SK-N-SH (cell line): ENCODE data around the gene LRRC8C. TPM values are rescaled to one million over a fixed set of nuclear protein-coding genes. Genes with fewer than 3 reads are reported as not detected.

Experiments
- CTCF ChIA-PET: fragments of 300-600, 350-600 bp; formaldehyde crosslinking; extraction: SDS; loops from one replicate; lab custom pipeline; 2021; lab: Yijun Ruan, JAX
- POLR2A ChIA-PET: fragments of 350-600 bp; sonication (Branson Sonifier 250); formaldehyde crosslinking; extraction: SDS; loops from one replicate; lab custom pipeline; 2020; ENCODE audit warnings: antibody characterized with exemption, inconsistent platforms; lab: Yijun Ruan, JAX
- DNase-seq: peaks from one replicate; pipeline ENCODE4 v3.0.0; 2012
- H2AFZ ChIP-seq: fragments of 200-600 bp; sonication (generic); 2 replicates; pipeline ENCODE4 v1.8.1; 2016; ENCODE audit warnings: antibody characterized with exemption, mild to moderate bottlenecking, low read depth
- H3F3A ChIP-seq: fragments of 200-600 bp; sonication (generic); replicated peaks from 2 replicates; pipeline ENCODE3; 2016; ENCODE audit warnings: antibody characterized with exemption, mild to moderate bottlenecking; ENCODE audit not compliant: insufficient read depth
- H3K27ac ChIP-seq, 2 experiments: fragments of 200-500 bp in 1 of 2; fragments of 200-600 bp in 1 of 2; sonication (Bioruptor generic) in 1 of 2; sonication (generic), shearing (Covaris generic) in 1 of 2; 2 replicates each; pipeline versions ENCODE4 v1.5.1 to v1.6.1; 2014 to 2016; ENCODE audit warnings: low read depth in 2 of 2, inconsistent platforms in 1 of 2, low read length in 1 of 2, mild to moderate bottlenecking in 1 of 2, mixed read lengths in 1 of 2
- H3K27me3 ChIP-seq: fragments of 200-600 bp; sonication (generic), shearing (Covaris generic); 2 replicates; pipeline ENCODE4 v1.6.1; 2016; ENCODE audit warnings: mixed run types; ENCODE audit not compliant: insufficient read depth
- H3K36me3 ChIP-seq, 2 experiments: fragments of 200-500 bp in 1 of 2; fragments of 200-600 bp in 1 of 2; sonication (Bioruptor generic) in 1 of 2; sonication (generic) in 1 of 2; replicated peaks in 1 of 2; 2 replicates each; pipeline versions ENCODE3 to v1.5.1; 2014 to 2016; ENCODE audit warnings: low read length in 1 of 2, mild to moderate bottlenecking in 1 of 2; ENCODE audit not compliant: insufficient read depth in 2 of 2, control insufficient read depth in 1 of 2
- H3K4me1 ChIP-seq, 2 experiments: fragments of 200-500 bp in 1 of 2; fragments of 200-600 bp in 1 of 2; sonication (Bioruptor generic) in 1 of 2; sonication (generic), shearing (Covaris generic) in 1 of 2; 2 replicates each; pipeline versions ENCODE4 v1.5.1 to v1.6.1; 2014 to 2016; ENCODE audit warnings: low read depth in 1 of 2, low read length in 1 of 2, mixed run types in 1 of 2; ENCODE audit not compliant: insufficient read depth in 2 of 2, control insufficient read depth in 1 of 2
- H3K4me2 ChIP-seq: fragments of 200-600 bp; sonication (generic), shearing (Covaris generic); 2 replicates; pipeline ENCODE4 v1.6.1; 2017; ENCODE audit warnings: mixed run types
- H3K4me3 ChIP-seq, 2 experiments: fragments of 200-500 bp in 1 of 2; fragments of 200-600 bp in 1 of 2; sonication (Bioruptor generic) in 1 of 2; sonication (generic), shearing (Covaris generic) in 1 of 2; 2 replicates each; pipeline versions ENCODE4 v1.5.1 to v1.8.1; 2014 to 2016; ENCODE audit warnings: low read depth in 2 of 2, inconsistent platforms in 1 of 2, low read length in 1 of 2, mild to moderate bottlenecking in 1 of 2, mixed read lengths in 1 of 2, moderate library complexity in 1 of 2
- H3K79me2 ChIP-seq: fragments of 200-600 bp; sonication (generic); 2 replicates; pipeline ENCODE4 v1.8.1; 2017; ENCODE audit warnings: mild to moderate bottlenecking; ENCODE audit not compliant: insufficient read depth
- H3K9ac ChIP-seq: fragments of 200-600 bp; sonication (generic); 2 replicates; pipeline ENCODE4 v1.6.1; 2017; ENCODE audit warnings: mixed run types
- H3K9me2 ChIP-seq: fragments of 200-600 bp; sonication (generic); 2 replicates; pipeline ENCODE4 v1.6.1; 2017; ENCODE audit warnings: mixed run types
- H3K9me3 ChIP-seq: fragments of 200-600 bp; sonication (generic); 2 replicates; pipeline ENCODE4 v1.6.1; 2017; ENCODE audit warnings: mixed run types, mild to moderate bottlenecking, moderate library complexity
- H4K20me1 ChIP-seq: fragments of 200-600 bp; sonication (generic); 2 replicates; pipeline ENCODE4 v1.6.1; 2017; ENCODE audit warnings: mild to moderate bottlenecking, mixed run types; ENCODE audit not compliant: insufficient read depth
- CHD2 ChIP-seq: fragments of 150-350 bp; IDR thresholded peaks from 2 replicates; pipeline ENCODE4 v1.6.1; 2018; ENCODE audit warnings: low read length; ENCODE audit not compliant: partially characterized antibody
- ELF1 ChIP-seq: IDR thresholded peaks from 2 replicates; pipeline ENCODE4 v1.4.0; 2012
- EP300 ChIP-seq, 2 experiments: IDR thresholded peaks; 2 replicates each; pipeline versions ENCODE4 v1.4.0 to v1.6.1; 2012; ENCODE audit warnings: borderline replicate concordance in 1 of 2, low read depth in 1 of 2, low read length in 1 of 2
- FOXJ3 ChIP-seq: sonication (generic); formaldehyde crosslinking; IDR thresholded peaks from 2 replicates; pipeline ENCODE4 v1.5.1; 2020; ENCODE audit warnings: mild to moderate bottlenecking, missing genetic modification reagents
- GABPA ChIP-seq: IDR thresholded peaks from 2 replicates; pipeline ENCODE4 v1.4.0; 2012; ENCODE audit warnings: low read depth, mild to moderate bottlenecking
- GATA2 ChIP-seq: sonication (generic); formaldehyde crosslinking; IDR thresholded peaks from 2 replicates; pipeline ENCODE4 v1.5.0; 2020; ENCODE audit warnings: mild to moderate bottlenecking, missing genetic modification reagents
- JUND ChIP-seq: IDR thresholded peaks from 2 replicates; pipeline ENCODE4 v1.4.0; 2012
- MEF2A ChIP-seq: IDR thresholded peaks from 2 replicates; pipeline ENCODE4 v1.4.0; 2012; ENCODE audit warnings: low read depth, borderline replicate concordance
- MXI1 ChIP-seq: IDR thresholded peaks from 2 replicates; pipeline ENCODE4 v1.6.1; 2012; ENCODE audit warnings: mild to moderate bottlenecking, low read depth, low read length, improper control_type of control experiment
- NFIC ChIP-seq: IDR thresholded peaks from 2 replicates; pipeline ENCODE4 v1.4.0; 2012; ENCODE audit warnings: borderline replicate concordance
- PBX3 ChIP-seq: IDR thresholded peaks from 2 replicates; pipeline ENCODE4; 2012
- POLR2AphosphoS5 ChIP-seq: IDR thresholded peaks from 2 replicates; pipeline ENCODE4 v1.6.1; 2012; ENCODE audit warnings: low read depth, low read length
- RCOR1 ChIP-seq: fragments of 150-350 bp; IDR thresholded peaks from 2 replicates; pipeline ENCODE4 v1.6.1; 2017; ENCODE audit warnings: antibody characterized with exemption, low read length
- RXRA ChIP-seq: IDR thresholded peaks from 2 replicates; pipeline ENCODE4 v1.4.0; 2012; ENCODE audit warnings: low read depth, mild to moderate bottlenecking, borderline replicate concordance
- TCF12 ChIP-seq: IDR thresholded peaks from 2 replicates; pipeline ENCODE4 v1.4.0; 2012
- TEAD4 ChIP-seq: IDR thresholded peaks from 2 replicates; pipeline ENCODE4 v1.4.0; 2012; ENCODE audit warnings: mild to moderate bottlenecking, borderline replicate concordance; ENCODE audit not compliant: insufficient read depth
- ZBTB33 ChIP-seq: IDR thresholded peaks from 2 replicates; pipeline ENCODE4 v1.4.0; 2012; ENCODE audit warnings: low read depth, borderline replicate concordance
- WGBS: methylation state at CpG from one replicate; pipeline ENCODE4 v1.1.6; 2017; ENCODE audit warnings: low lambda C conversion rate; 5-methylcytosine and 5-hydroxymethylcytosine counted together
- polyA plus RNA-seq, 3 experiments: library from polyadenylated mRNA; depleted of rRNA; stranded (reverse); fragments of >200 nt; gene quantifications; 2 replicates each; pipeline ENCODE4 v1.2.3, GENCODE V29; 2012
- TF ChIP-seq, protein P1 (sequence below): fragments of 150-350 bp; IDR thresholded peaks from 2 replicates; pipeline ENCODE4 v1.6.1; 2017; ENCODE audit warnings: antibody characterized with exemption, low read length, low read depth, borderline replicate concordance
- TF ChIP-seq, protein P2 (sequence below): IDR thresholded peaks from 2 replicates; pipeline ENCODE4 v1.4.0; 2012; ENCODE audit warnings: low read depth

The LRRC8C gene
- polyA plus RNA-seq, 1 of the 3 experiments (the other 2 are of a cell fraction) = 4.2 TPM

- Histone ChIP-seq H4K20me1 (no peaks in the 10 kb centered on the region), H3K79me2 (no peaks in the 10 kb centered on the region), H3K9me2 (no peaks in the 10 kb centered on the region), H3K9ac (no peak overlapping the region), H3K4me1 (peaks cover 6 to 17% of the 10 kb centered on the region in 2 experiments; a peak in 2 of 4 replicates), H3K9me3 (no peaks in the 10 kb centered on the region), H3K4me3 (no peak overlapping the region), H3K36me3 (peaks cover 0 to 18% of the 10 kb centered on the region in 2 experiments), H3K27me3 (no peaks in the 10 kb centered on the region), H2AFZ (no peak overlapping the region), H3K27ac (no peak overlapping the region), H3F3A (peaks cover 8% of the 10 kb centered on the region), H3K4me2 (no peak overlapping the region)
- no peak for TF ChIP-seq MEF2A
- TF ChIP-seq ELF1 = no peak
- no peak for TF ChIP-seq MXI1
- no peak for TF ChIP-seq RXRA
- TF ChIP-seq GABPA = no peak
- TF ChIP-seq, protein P1, sequence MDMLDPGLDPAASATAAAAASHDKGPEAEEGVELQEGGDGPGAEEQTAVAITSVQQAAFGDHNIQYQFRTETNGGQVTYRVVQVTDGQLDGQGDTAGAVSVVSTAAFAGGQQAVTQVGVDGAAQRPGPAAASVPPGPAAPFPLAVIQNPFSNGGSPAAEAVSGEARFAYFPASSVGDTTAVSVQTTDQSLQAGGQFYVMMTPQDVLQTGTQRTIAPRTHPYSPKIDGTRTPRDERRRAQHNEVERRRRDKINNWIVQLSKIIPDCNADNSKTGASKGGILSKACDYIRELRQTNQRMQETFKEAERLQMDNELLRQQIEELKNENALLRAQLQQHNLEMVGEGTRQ = no peak
- TF ChIP-seq TEAD4 = no peak
- no peak for TF ChIP-seq FOXJ3 (CRISPR knock-in tag)
- TF ChIP-seq, protein P2, sequence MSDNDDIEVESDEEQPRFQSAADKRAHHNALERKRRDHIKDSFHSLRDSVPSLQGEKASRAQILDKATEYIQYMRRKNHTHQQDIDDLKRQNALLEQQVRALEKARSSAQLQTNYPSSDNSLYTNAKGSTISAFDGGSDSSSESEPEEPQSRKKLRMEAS = no peak
- TF ChIP-seq CHD2 = no peak
- TF ChIP-seq POLR2AphosphoS5 = no peak
- no peak for TF ChIP-seq GATA2
- TF ChIP-seq ZBTB33 = no peak
- TF ChIP-seq JUND = no peak
- POLR2A ChIA-PET = no interaction called here
- WGBS = 96% methylated on average over 1 of the region's 1 CpG
- no peak for DNase-seq
- CTCF ChIA-PET = interaction anchor here (1.3 kb wide), 1 partner anchor 11 kb away, joined by 4 read pairs; no protein-coding TSS in a partner anchor
Observed at GRCh38 chr1:89588480-89588879, 44.4 kb upstream of the LRRC8C start.

DNA sequence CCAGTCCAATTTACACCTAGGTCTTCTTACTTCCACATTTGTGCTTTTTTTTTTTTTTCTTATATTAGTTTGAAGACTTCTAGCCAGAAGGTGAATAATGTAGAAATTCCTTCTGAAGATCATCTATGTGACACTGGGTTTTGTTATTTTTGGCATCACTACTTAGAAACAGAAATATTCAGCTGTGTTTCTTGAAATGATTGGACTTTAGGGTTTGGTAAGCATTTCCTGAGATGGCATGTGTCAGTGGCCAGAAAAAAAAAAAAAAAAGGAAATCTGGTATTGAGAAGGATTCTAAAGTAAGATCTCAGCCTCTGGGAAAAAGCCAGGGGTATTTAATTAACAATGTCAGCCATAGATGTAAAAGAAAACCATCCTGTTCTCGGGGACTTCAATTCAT lies 43.4 kb upstream of the LRRC8C start:
- Histone ChIP-seq H3K4me3 (no peak overlapping the region), H3K4me1 (peaks cover 6 to 17% of the 10 kb centered on the region in 2 experiments; a peak in 2 of 4 replicates), H3K9me3 (no peaks in the 10 kb centered on the region), H3K36me3 (peaks cover 0 to 8% of the 10 kb centered on the region in 2 experiments), H3K4me2 (peak overlapping the region; percentile 51; the same call in 1 of the 2 replicates), H3F3A (peaks cover 8% of the 10 kb centered on the region), H2AFZ (no peak overlapping the region), H3K79me2 (no peaks in the 10 kb centered on the region), H3K9me2 (no peaks in the 10 kb centered on the region), H3K27ac (peak overlapping the region; percentile 30 to 67; a peak in 3 of 4 replicates), H3K27me3 (no peaks in the 10 kb centered on the region), H4K20me1 (no peaks in the 10 kb centered on the region), H3K9ac (no peak overlapping the region)
- CTCF ChIA-PET = interaction anchor here (1.8 kb wide), 1 partner anchor 10 kb away, joined by 7 read pairs; no protein-coding TSS in a partner anchor
- POLR2A ChIA-PET = no interaction called here
- WGBS = 54% methylated on average over 1 of the region's 1 CpG
- no peak for DNase-seq
- no peak for TF ChIP-seq RCOR1
- TF ChIP-seq NFIC = peak; percentile 49; the same call in 1 of the 2 replicates
- TF ChIP-seq PBX3 = peak; percentile 28
- TF ChIP-seq EP300 (IDR thresholded peaks at IDR 0.05; ENCODE audit: borderline replicate concordance in 1 of 2, low read depth in 1 of 2, low read length in 1 of 2) = peak in 1 of 2 experiments; percentile 23; a peak in 1 of 4 replicates
- TF ChIP-seq JUND = peak; percentile 20; the same call in 1 of the 2 replicates
- TF ChIP-seq POLR2AphosphoS5 = peak; percentile 18; the same call in 1 of the 2 replicates
- TF ChIP-seq MXI1 = no peak
- peak; percentile 70 for TF ChIP-seq TCF12
